Caco-2 (cell line): ENCODE results near the gene AGMAT. TPM values are rescaled to one million over a fixed set of nuclear protein-coding genes. Genes with fewer than 3 reads are reported as not detected.
A peak's percentile ranks its signal among the peaks of the same experiment; 100 is the strongest.

Experiments used
- Bru-seq: library from RNA; stranded (reverse); fragments of 400-500 nt; gene quantifications from one replicate; lab custom pipeline; 2021; lab: Mats Ljungman, UMichigan
- BruChase-seq, 2 experiments: library from RNA; stranded (reverse); fragments of 400-500 nt; gene quantifications; one replicate each; lab custom pipeline; 2021; lab: Mats Ljungman, UMichigan
- BruUV-seq: library from RNA; stranded (reverse); fragments of 400-500 nt; replicated peaks from 2 replicates; lab custom pipeline; 2021; lab: Mats Ljungman, UMichigan
- CTCF ChIA-PET: fragments of 300-600 bp; sonication (Branson Sonifier 250); formaldehyde crosslinking; loops from one replicate; lab custom pipeline; 2022; ENCODE audit warnings: antibody characterized with exemption; lab: Charles Lee
- POLR2A ChIA-PET: fragments of 300-600 bp; sonication (Branson Sonifier 250); formaldehyde crosslinking; loops from one replicate; lab custom pipeline; 2022; ENCODE audit warnings: antibody characterized with exemption; lab: Charles Lee
- DNase-seq, 2 experiments: peaks; one replicate each; pipeline versions ENCODE4 v3.0.0 to v3.0.0-alpha.2; 2020 to 2022
- H3K27me3 ChIP-seq: replicated peaks from 2 replicates; pipeline ENCODE4 v1.6.0; 2011; ENCODE audit warnings: low read length; ENCODE audit not compliant: control insufficient read depth, insufficient read depth
- H3K36me3 ChIP-seq: 2 replicates; pipeline ENCODE4 v1.5.1; 2011; ENCODE audit warnings: low read length; ENCODE audit not compliant: control insufficient read depth, insufficient read depth
- H3K4me1 ChIP-seq: fragments of 250-450 bp; sonication (Bioruptor Pico); 2 replicates; pipeline ENCODE4 v1.5.1; 2020; ENCODE audit warnings: mild to moderate bottlenecking
- H3K4me3 ChIP-seq: 2 replicates; pipeline ENCODE4 v1.5.1; 2011; ENCODE audit warnings: low read depth, mild to moderate bottlenecking, control low read depth, low read length
- H3K9me3 ChIP-seq: fragments of 250-450 bp; sonication (Bioruptor Pico); 2 replicates; pipeline ENCODE4 v1.5.1; 2020; ENCODE audit warnings: mild to moderate bottlenecking, moderate library complexity
- H3K27ac Mint-ChIP-seq: one replicate; pipeline ENCODE4 v1.8.0; 2022; ENCODE audit warnings: mixed read lengths; ENCODE audit not compliant: unreplicated experiment
- H3K27me3 Mint-ChIP-seq: one replicate; pipeline ENCODE4 v1.8.0; 2022; ENCODE audit warnings: mixed read lengths; ENCODE audit not compliant: insufficient read depth, unreplicated experiment
- H3K36me3 Mint-ChIP-seq: one replicate; pipeline ENCODE4 v1.8.0; 2022; ENCODE audit warnings: mild to moderate bottlenecking, mixed read lengths; ENCODE audit not compliant: insufficient read depth, unreplicated experiment
- H3K4me1 Mint-ChIP-seq: one replicate; pipeline ENCODE4 v1.8.0; 2022; ENCODE audit warnings: low read depth, mixed read lengths; ENCODE audit not compliant: unreplicated experiment
- H3K4me3 Mint-ChIP-seq: one replicate; pipeline ENCODE4 v1.8.0; 2022; ENCODE audit warnings: mild to moderate bottlenecking, moderate library complexity, mixed read lengths; ENCODE audit not compliant: unreplicated experiment
- H3K9me3 Mint-ChIP-seq: one replicate; pipeline ENCODE4 v1.8.0; 2022; ENCODE audit warnings: mixed read lengths; ENCODE audit not compliant: unreplicated experiment
- CTCF ChIP-seq, 2 experiments: fragments of 200-600 bp in 1 of 2; IDR thresholded peaks; 1 replicate in 1 of 2; 2 replicates in 1 of 2; pipeline versions ENCODE4 v1.5.1 to v1.8.0; 2011 to 2022; ENCODE audit warnings: antibody characterized with exemption in 1 of 2, control low read depth in 1 of 2, inconsistent platforms in 1 of 2, low read depth in 1 of 2, low read length in 1 of 2, mild to moderate bottlenecking in 1 of 2, moderate library complexity in 1 of 2; ENCODE audit not compliant: insufficient read depth in 1 of 2, severe bottlenecking in 1 of 2, unreplicated experiment in 1 of 2
- intact Hi-C: fragments of 100-400 bp; cut with micrococcal nuclease; formaldehyde crosslinking; loops from one replicate; pipeline ENCODE4 v1.10.0; 2022; ENCODE audit not compliant: unreplicated experiment
- long read RNA-seq: library from polyadenylated mRNA; stranded (forward); transcript quantifications from one replicate; pipeline ENCODE4 v2.0.0, GENCODE V29; 2022
- total RNA-seq: library from RNA; stranded (reverse); gene quantifications from 2 replicates; pipeline ENCODE4 v1.2.3, GENCODE V29; 2022

AGMAT gene
- total RNA-seq (46.5 and 48.3 TPM in 2 replicates), Bru-seq, nascent RNA (percentile 73 among the genes with signal in this experiment), BruChase-seq, experiment 1, labeled RNA remaining after a 2-hour chase (percentile 71 among the genes with signal in this experiment), BruChase-seq, experiment 2, labeled RNA remaining after a 6-hour chase (percentile 87 among the genes with signal in this experiment)
- long read RNA-seq, transcript AGMAT-201 (7 exons, 2,500 nt): major isoform, 77 of 88 reads
- long read RNA-seq, partial matches to known transcripts: 4 of 88 reads
- long read RNA-seq, other reads (novel, unspliced or antisense): 7 of 88 reads

- peak; percentile 77 to 81 for DNase-seq
- intact Hi-C loops: loop anchor here (2.0 kb wide), 1 partner anchor 32 kb away; the partner anchor contains the start of gene DDI2
- ChIA-PET CTCF (no interaction called here), POLR2A (interaction anchor here (0.6 to 1.0 kb wide), 2 partner anchors 18 to 26 kb away, joined by 4 to 7 read pairs; no protein-coding TSS in a partner anchor)
- BruUV-seq: TSS peak; percentile 56
- H3K9me3 Mint-ChIP-seq: no peaks in the 10 kb centered on the region
- peak; percentile 43 to 57 for TF ChIP-seq CTCF (IDR thresholded peaks at IDR 0.05; ENCODE audit: insufficient read depth in 1 of 2, low read depth in 1 of 2, low read length in 1 of 2, severe bottlenecking in 1 of 2, unreplicated experiment in 1 of 2)
- H3K9me3 ChIP-seq: no peaks in the 10 kb centered on the region
- H3K4me1 ChIP-seq: peaks cover 6% of the 10 kb centered on the region; the same call in 1 of the 2 replicates
- peak within 1 kb of the TSS; percentile 61 for H3K27ac Mint-ChIP-seq
- no peaks in the 10 kb centered on the region for H3K27me3 ChIP-seq
- no peaks in the 10 kb centered on the region for H3K4me1 Mint-ChIP-seq
- no peaks in the 10 kb centered on the region for H3K36me3 ChIP-seq
- peaks cover 30% of the 10 kb centered on the region for H3K36me3 Mint-ChIP-seq
- H3K27me3 Mint-ChIP-seq: no peaks in the 10 kb centered on the region
- peak within 1 kb of the TSS; percentile 76 for H3K4me3 Mint-ChIP-seq
- peak within 1 kb of the TSS; percentile 91 for H3K4me3 ChIP-seq
These were observed at the start of gene AGMAT for GRCh38 chr1:15584489-15585363. AGMAT (minus strand) TSS chr1:15585051; CDS start chr1:15584967, 84 bp downstream.

- no TSS peak for BruUV-seq
- Histone ChIP-seq H3K4me3 (no peak overlapping the region), H3K4me1 (no peaks in the 10 kb centered on the region), H3K36me3 (peaks cover 2% of the 10 kb centered on the region), H3K9me3 (no peaks in the 10 kb centered on the region), H3K27me3 (no peaks in the 10 kb centered on the region)
- no peak overlapping the region for H3K27ac Mint-ChIP-seq
- H3K9me3 Mint-ChIP-seq: no peaks in the 10 kb centered on the region
- no peak for DNase-seq
- H3K4me1 Mint-ChIP-seq: no peaks in the 10 kb centered on the region
- H3K4me3 Mint-ChIP-seq: no peak overlapping the region
- POLR2A ChIA-PET: no interaction called here
- H3K36me3 Mint-ChIP-seq: peaks cover 91% of the 10 kb centered on the region
- TF ChIP-seq CTCF (IDR thresholded peaks at IDR 0.05; ENCODE audit: insufficient read depth in 1 of 2, low read depth in 1 of 2, low read length in 1 of 2, severe bottlenecking in 1 of 2, unreplicated experiment in 1 of 2): no peak
- H3K27me3 Mint-ChIP-seq: no peaks in the 10 kb centered on the region
- CTCF ChIA-PET: no interaction called here
- intact Hi-C loops: no loop called here
These were observed 49.0 kb upstream of the AGMAT start for GRCh38 chr1:15633756-15634420.

GRCh38 chr1:15628003-15628402, 43.2 kb upstream of the AGMAT start:
- no peaks in the 10 kb centered on the region for H3K9me3 ChIP-seq
- Mint-ChIP-seq H3K9me3 (no peaks in the 10 kb centered on the region), H3K27me3 (no peaks in the 10 kb centered on the region), H3K4me3 (no peak overlapping the region), H3K27ac (no peak overlapping the region), H3K36me3 (peaks cover 60% of the 10 kb centered on the region), H3K4me1 (peaks cover 9% of the 10 kb centered on the region)
- H3K4me1 ChIP-seq: no peaks in the 10 kb centered on the region
- POLR2A ChIA-PET: no interaction called here
- no peak for TF ChIP-seq CTCF (IDR thresholded peaks at IDR 0.05; ENCODE audit: insufficient read depth in 1 of 2, low read depth in 1 of 2, low read length in 1 of 2, severe bottlenecking in 1 of 2, unreplicated experiment in 1 of 2)
- no TSS peak for BruUV-seq
- DNase-seq: no peak
- CTCF ChIA-PET: no interaction called here
- H3K27me3 ChIP-seq: no peaks in the 10 kb centered on the region
- no peak overlapping the region for H3K4me3 ChIP-seq
- peaks cover 4% of the 10 kb centered on the region; the same call in 1 of the 2 replicates for H3K36me3 ChIP-seq
- intact Hi-C loops: no loop called here
